ENCODE results near the gene B4GALNT4. TPM values are rescaled to one million over a fixed set of nuclear protein-coding genes. Genes with fewer than 3 reads are reported as not detected.

Gene B4GALNT4
- total and polyA plus RNA-seq, 2 of the 13 experiments (the other 11 are each of a cell fraction or from before 2014, with no cell fraction given) = 30.5 to 50.1 TPM

DNA sequence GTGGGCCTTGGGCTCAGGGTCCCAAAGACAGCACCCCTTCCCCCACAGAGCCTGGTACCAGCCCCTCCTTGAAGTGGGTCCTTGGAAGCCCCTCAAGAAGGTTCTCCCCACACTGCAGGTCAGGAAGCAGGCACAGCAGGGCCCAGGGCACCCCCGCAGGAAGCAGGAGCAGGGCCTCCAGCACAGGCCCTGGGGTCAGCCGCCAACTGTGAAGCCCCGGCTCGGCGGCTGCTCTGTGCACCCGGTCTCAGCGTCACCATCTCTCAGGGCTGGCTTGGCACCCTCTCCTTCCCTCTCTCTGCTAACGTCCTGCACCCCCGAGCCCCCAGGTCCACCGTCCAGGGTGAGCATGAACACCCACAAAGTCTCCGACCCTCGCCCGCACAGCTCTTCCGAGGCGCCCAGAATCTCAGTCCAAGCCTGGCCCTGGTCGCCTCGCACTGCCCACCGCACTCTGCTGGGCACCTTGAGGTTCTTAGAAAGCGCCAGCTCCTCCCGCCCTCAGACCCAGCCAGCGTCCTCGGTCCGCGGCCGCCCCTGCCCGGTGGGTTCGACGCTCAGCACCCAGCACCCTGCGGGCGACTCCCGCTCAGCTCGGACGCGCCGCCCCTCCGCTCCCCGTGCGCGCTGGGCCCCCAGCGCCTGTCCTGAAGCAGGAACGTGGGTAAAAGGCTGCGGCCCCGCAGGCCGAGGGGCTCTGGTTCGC, 46.9 kb downstream of the B4GALNT4 start:
- POLR2A ChIA-PET = interaction anchor here (1.6 to 2.8 kb wide), 3 partner anchors 25 to 90 kb away, joined by 6 to 14 read pairs (median 7); partner anchors contain the start of genes ANO9 and RNH1
- CTCF ChIA-PET (ENCODE audit: low intra/inter-chr PET ratio, low total read pairs) = no interaction called here
- intact Hi-C loops (cut with micrococcal nuclease; ENCODE audit: unreplicated experiment) = no loop called here
- no peaks in the 10 kb centered on the region for H3K79me2 ChIP-seq (ENCODE audit: insufficient read depth, low read length)
- DNase-seq (ENCODE audit: low spot score) (no peak), FAIRE-seq (no peak), ATAC-seq (peak; percentile 36)
- peaks cover 39% of the 10 kb centered on the region for H3K4me1 ChIP-seq (ENCODE audit: insufficient read depth, low read length)
- no TSS peak for BruUV-seq (replicated peaks)
- H3K27me3 ChIP-seq (ENCODE audit: control insufficient read depth in 1 of 2, insufficient read depth in 2 of 2, low read length in 2 of 2) = peaks cover 2 to 10% of the 10 kb centered on the region in 2 experiments; a peak in 1 of 5 replicates
- 35% methylated on average over 15 of the region's 45 CpGs for WGBS (ENCODE audit: low lambda C conversion rate)
- H3K9ac ChIP-seq (ENCODE audit: insufficient read depth, low read depth, low read length) = 0 out of 2 replicates have a peak overlapping the region, but pooled peaks have one; percentile 25
- no peaks in the 10 kb centered on the region for H4K20me1 ChIP-seq (ENCODE audit: insufficient read depth, low read length)
- peak overlapping the region; percentile 25 to 67 (median 57); a peak in 5 of 6 replicates for H3K4me3 ChIP-seq (replicated peaks in 1 of 3; ENCODE audit: insufficient read depth in 1 of 3, low read depth in 2 of 3, low read length in 3 of 3)
- no peak overlapping the region for H3K27ac ChIP-seq (ENCODE audit: extremely low read length, insufficient read depth, low read length)
- H2AFZ ChIP-seq (ENCODE audit: low read length) = no peak overlapping the region
- peak overlapping the region; percentile 67 for H3K4me2 ChIP-seq (ENCODE audit: low read depth, low read length)
- no peaks in the 10 kb centered on the region for H3K9me3 ChIP-seq (ENCODE audit: low read length)
- no peaks in the 10 kb centered on the region for H3K36me3 ChIP-seq (replicated peaks in 1 of 2; ENCODE audit: control insufficient read depth in 1 of 2, insufficient read depth in 2 of 2, low read length in 2 of 2)
- in situ Hi-C loops (cut with HindIII; ENCODE audit: extremely low pct_ligation_motif_present, low pct_unique_long_range_greater_than_20kb) = no loop called here
- TF ChIP-seq, protein P1, sequence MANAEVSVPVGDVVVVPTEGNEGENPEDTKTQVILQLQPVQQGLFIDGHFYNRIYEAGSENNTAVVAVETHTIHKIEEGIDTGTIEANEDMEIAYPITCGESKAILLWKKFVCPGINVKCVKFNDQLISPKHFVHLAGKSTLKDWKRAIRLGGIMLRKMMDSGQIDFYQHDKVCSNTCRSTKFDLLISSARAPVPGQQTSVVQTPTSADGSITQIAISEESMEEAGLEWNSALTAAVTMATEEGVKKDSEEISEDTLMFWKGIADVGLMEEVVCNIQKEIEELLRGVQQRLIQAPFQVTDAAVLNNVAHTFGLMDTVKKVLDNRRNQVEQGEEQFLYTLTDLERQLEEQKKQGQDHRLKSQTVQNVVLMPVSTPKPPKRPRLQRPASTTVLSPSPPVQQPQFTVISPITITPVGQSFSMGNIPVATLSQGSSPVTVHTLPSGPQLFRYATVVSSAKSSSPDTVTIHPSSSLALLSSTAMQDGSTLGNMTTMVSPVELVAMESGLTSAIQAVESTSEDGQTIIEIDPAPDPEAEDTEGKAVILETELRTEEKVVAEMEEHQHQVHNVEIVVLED (CRISPR knock-in tag; IDR thresholded peaks at IDR 0.05; ENCODE audit: borderline replicate concordance) = 0 out of 2 replicates have a peak, but pooled peaks have one; percentile 16
- TF ChIP-seq ZFP36L2 (CRISPR knock-in tag; IDR thresholded peaks at IDR 0.05) = no peak
- TF ChIP-seq ZKSCAN5 (CRISPR knock-in tag; IDR thresholded peaks at IDR 0.05) = no peak
- TF ChIP-seq, protein P2, sequence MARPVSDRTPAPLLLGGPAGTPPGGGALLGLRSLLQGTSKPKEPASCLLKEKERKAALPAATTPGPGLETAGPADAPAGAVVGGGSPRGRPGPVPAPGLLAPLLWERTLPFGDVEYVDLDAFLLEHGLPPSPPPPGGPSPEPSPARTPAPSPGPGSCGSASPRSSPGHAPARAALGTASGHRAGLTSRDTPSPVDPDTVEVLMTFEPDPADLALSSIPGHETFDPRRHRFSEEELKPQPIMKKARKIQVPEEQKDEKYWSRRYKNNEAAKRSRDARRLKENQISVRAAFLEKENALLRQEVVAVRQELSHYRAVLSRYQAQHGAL (CRISPR knock-in tag; IDR thresholded peaks at IDR 0.05; ENCODE audit: not compliant biosample characterization) = no peak
- TF ChIP-seq MXD1 (CRISPR knock-in tag; IDR thresholded peaks at IDR 0.05) = peak; percentile 8; the same call in 1 of the 2 replicates
- TF ChIP-seq ZNF883 (CRISPR knock-in tag; IDR thresholded peaks at IDR 0.05; ENCODE audit: not compliant biosample characterization) = peak; percentile 14
- 0 out of 2 replicates have a peak, but pooled peaks have one; percentile 36 for TF ChIP-seq ZBTB43 (CRISPR knock-in tag; conservative IDR thresholded peaks at IDR 0.05)
- TF ChIP-seq HIVEP1 (CRISPR knock-in tag; IDR thresholded peaks at IDR 0.05) = no peak
- 0 out of 2 replicates have a peak, but pooled peaks have one; percentile 31 for TF ChIP-seq HOXA5 (CRISPR knock-in tag; IDR thresholded peaks at IDR 0.05)
- no peak for TF ChIP-seq NFIB (CRISPR knock-in tag; IDR thresholded peaks at IDR 0.05; ENCODE audit: borderline replicate concordance)
- no peak for TF ChIP-seq ZNF264 (CRISPR knock-in tag; IDR thresholded peaks at IDR 0.05)
- 0 out of 2 replicates have a peak, but pooled peaks have one; percentile 7 for TF ChIP-seq ZNF749 (CRISPR knock-in tag; IDR thresholded peaks at IDR 0.05; ENCODE audit: borderline replicate concordance)
- TF ChIP-seq, protein P3, sequence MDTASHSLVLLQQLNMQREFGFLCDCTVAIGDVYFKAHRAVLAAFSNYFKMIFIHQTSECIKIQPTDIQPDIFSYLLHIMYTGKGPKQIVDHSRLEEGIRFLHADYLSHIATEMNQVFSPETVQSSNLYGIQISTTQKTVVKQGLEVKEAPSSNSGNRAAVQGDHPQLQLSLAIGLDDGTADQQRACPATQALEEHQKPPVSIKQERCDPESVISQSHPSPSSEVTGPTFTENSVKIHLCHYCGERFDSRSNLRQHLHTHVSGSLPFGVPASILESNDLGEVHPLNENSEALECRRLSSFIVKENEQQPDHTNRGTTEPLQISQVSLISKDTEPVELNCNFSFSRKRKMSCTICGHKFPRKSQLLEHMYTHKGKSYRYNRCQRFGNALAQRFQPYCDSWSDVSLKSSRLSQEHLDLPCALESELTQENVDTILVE (CRISPR knock-in tag; IDR thresholded peaks at IDR 0.05) = no peak
- no peak for TF ChIP-seq JUND (CRISPR knock-in tag; IDR thresholded peaks at IDR 0.05)
- no peak for TF ChIP-seq ELF4 (CRISPR knock-in tag; IDR thresholded peaks at IDR 0.05; ENCODE audit: borderline replicate concordance)
- TF ChIP-seq ZNF619 (CRISPR knock-in tag; IDR thresholded peaks at IDR 0.05) = 0 out of 2 replicates have a peak, but pooled peaks have one; percentile 1
- TF ChIP-seq ZNF782 (CRISPR knock-in tag; IDR thresholded peaks at IDR 0.05; ENCODE audit: borderline replicate concordance) = no peak
- TF ChIP-seq SP1 (IDR thresholded peaks at IDR 0.05) = no peak
- no peak for TF ChIP-seq SP1 (CRISPR knock-in tag; IDR thresholded peaks at IDR 0.05)
